HEK293 (cell line): ENCODE data around the gene FASLG.

ENCODE experiments used
- CTCF ChIA-PET: fragments of 350-600 bp; formaldehyde crosslinking; extraction: SDS; loops from one replicate; lab custom pipeline; 2021; ENCODE audit warnings: antibody characterized with exemption; lab: Yijun Ruan, JAX
- POLR2A ChIA-PET: fragments of 300-600 bp; formaldehyde crosslinking; extraction: SDS; loops from one replicate; lab custom pipeline; 2020; ENCODE audit warnings: antibody characterized with exemption, inconsistent platforms; lab: Yijun Ruan, JAX
- H3K27ac ChIP-seq: fragments of 200-500 bp; sonication (Bioruptor generic); 2 replicates; pipeline ENCODE4 v1.5.1; 2014; ENCODE audit warnings: low read depth, low read length, control low read depth, inconsistent platforms; ENCODE audit errors: extremely low read depth
- H3K36me3 ChIP-seq, 2 experiments: fragments of 200-500 bp in 1 of 2; sonication (Bioruptor generic) in 1 of 2; 1 replicate in 1 of 2; 2 replicates in 1 of 2; pipeline ENCODE4 v1.5.1; 2014 to 2017; ENCODE audit warnings: inconsistent platforms in 2 of 2, low read length in 2 of 2; ENCODE audit not compliant: control insufficient read depth in 2 of 2, insufficient read depth in 1 of 2
- H3K4me1 ChIP-seq: fragments of 200-500 bp; sonication (Bioruptor generic); 2 replicates; pipeline ENCODE4 v1.5.1; 2014; ENCODE audit warnings: mild to moderate bottlenecking, low read length, inconsistent platforms; ENCODE audit not compliant: control insufficient read depth, insufficient read depth
- H3K4me3 ChIP-seq: 2 replicates; pipeline ENCODE4 v1.5.1; 2011; ENCODE audit warnings: low read depth, mild to moderate bottlenecking, control low read depth, low read length, moderate library complexity
- H3K9me3 ChIP-seq: fragments of 200-500 bp; sonication (Bioruptor generic); 2 replicates; pipeline ENCODE4 v1.5.1; 2014; ENCODE audit warnings: low read depth, low read length, inconsistent platforms; ENCODE audit not compliant: control insufficient read depth, insufficient read depth
- BCL11B ChIP-seq: fragments of 450-650 bp; formaldehyde crosslinking; IDR thresholded peaks from 2 replicates; pipeline ENCODE4 v1.5.1; 2016; ENCODE audit warnings: low read depth, missing biosample characterization, missing genetic modification characterization
- HOXA7 ChIP-seq: sonication (generic); formaldehyde crosslinking; IDR thresholded peaks from 2 replicates; pipeline ENCODE4 v1.8.1; 2022; ENCODE audit warnings: missing genetic modification reagents, borderline replicate concordance
- MEIS1 ChIP-seq: sonication (generic); formaldehyde crosslinking; IDR thresholded peaks from 2 replicates; pipeline ENCODE4 v1.8.1; 2022; ENCODE audit warnings: missing genetic modification reagents, mild to moderate bottlenecking, borderline replicate concordance
- YY2 ChIP-seq: fragments of 450-650 bp; formaldehyde crosslinking; IDR thresholded peaks from 2 replicates; pipeline ENCODE4 v1.5.1; 2016; ENCODE audit warnings: missing biosample characterization, missing genetic modification characterization
- ZFP3 ChIP-seq: fragments of 450-650 bp; formaldehyde crosslinking; IDR thresholded peaks from 2 replicates; pipeline ENCODE4 v1.5.1; 2016; ENCODE audit warnings: low read depth, missing biosample characterization, missing genetic modification characterization
- ZFP37 ChIP-seq: fragments of 450-650 bp; formaldehyde crosslinking; IDR thresholded peaks from 2 replicates; pipeline ENCODE4 v1.5.1; 2016; ENCODE audit warnings: missing biosample characterization, missing genetic modification characterization
- ZIC2 ChIP-seq: fragments of 450-650 bp; formaldehyde crosslinking; IDR thresholded peaks from 2 replicates; pipeline ENCODE4 v1.5.1; 2016; ENCODE audit warnings: missing biosample characterization, missing genetic modification characterization
- ZNF138 ChIP-seq: fragments of 450-650 bp; formaldehyde crosslinking; IDR thresholded peaks from 2 replicates; pipeline ENCODE4 v1.5.1; 2016; ENCODE audit warnings: missing biosample characterization, missing genetic modification characterization, borderline replicate concordance
- ZNF155 ChIP-seq: fragments of 450-650 bp; formaldehyde crosslinking; IDR thresholded peaks from 2 replicates; pipeline ENCODE4 v1.5.1; 2016; ENCODE audit warnings: missing biosample characterization, missing genetic modification characterization
- ZNF2 ChIP-seq: fragments of 450-650 bp; formaldehyde crosslinking; IDR thresholded peaks from 2 replicates; pipeline ENCODE4 v1.5.1; 2016; ENCODE audit warnings: missing biosample characterization, missing genetic modification characterization
- ZNF302 ChIP-seq: fragments of 450-650 bp; formaldehyde crosslinking; IDR thresholded peaks from 2 replicates; pipeline ENCODE4 v1.5.1; 2016; ENCODE audit warnings: missing biosample characterization, missing genetic modification characterization, low read depth
- ZNF37A ChIP-seq: fragments of 450-650 bp; IDR thresholded peaks from 2 replicates; pipeline ENCODE4 v1.5.1; 2018; ENCODE audit warnings: missing biosample characterization, missing genetic modification characterization
- ZNF48 ChIP-seq: fragments of 450-650 bp; formaldehyde crosslinking; IDR thresholded peaks from 2 replicates; pipeline ENCODE4 v1.5.1; 2016; ENCODE audit warnings: missing biosample characterization, missing genetic modification characterization
- ZNF549 ChIP-seq: fragments of 450-650 bp; IDR thresholded peaks from 2 replicates; pipeline ENCODE4 v1.5.1; 2018; ENCODE audit warnings: missing biosample characterization, missing genetic modification characterization, mild to moderate bottlenecking, inconsistent platforms, moderate library complexity
- ZNF555 ChIP-seq: fragments of 450-650 bp; formaldehyde crosslinking; conservative IDR thresholded peaks from 2 replicates; pipeline ENCODE4 v1.5.1; 2017; ENCODE audit warnings: missing biosample characterization, mild to moderate bottlenecking, missing genetic modification characterization, inconsistent platforms
- ZNF561 ChIP-seq: fragments of 450-650 bp; IDR thresholded peaks from 2 replicates; pipeline ENCODE4 v1.5.1; 2018; ENCODE audit warnings: missing biosample characterization, missing genetic modification characterization, borderline replicate concordance
- ZNF629 ChIP-seq: fragments of 450-650 bp; formaldehyde crosslinking; IDR thresholded peaks from 2 replicates; pipeline ENCODE4 v1.5.1; 2017; ENCODE audit warnings: missing biosample characterization, missing genetic modification characterization
- ZNF785 ChIP-seq: fragments of 450-650 bp; formaldehyde crosslinking; IDR thresholded peaks from 2 replicates; pipeline ENCODE4 v1.5.1; 2016; ENCODE audit warnings: missing biosample characterization, missing genetic modification characterization
- TF ChIP-seq, protein P1 (sequence below): fragments of 450-650 bp; formaldehyde crosslinking; IDR thresholded peaks from 2 replicates; pipeline ENCODE4 v1.5.1; 2016; ENCODE audit warnings: missing biosample characterization, missing genetic modification characterization, low read depth
- TF ChIP-seq, protein P2 (sequence below): fragments of 450-650 bp; formaldehyde crosslinking; IDR thresholded peaks from 2 replicates; pipeline ENCODE4 v1.5.1; 2017; ENCODE audit warnings: missing biosample characterization, missing genetic modification characterization
- TF ChIP-seq, protein P3 (sequence below): fragments of 450-650 bp; formaldehyde crosslinking; IDR thresholded peaks from 2 replicates; pipeline ENCODE4 v1.5.1; 2016; ENCODE audit warnings: missing biosample characterization, missing genetic modification characterization
- TF ChIP-seq, protein P4 (sequence below): fragments of 450-650 bp; formaldehyde crosslinking; IDR thresholded peaks from 2 replicates; pipeline ENCODE4 v1.5.1; 2016; ENCODE audit warnings: missing biosample characterization, missing genetic modification characterization

FASLG gene

DNA sequence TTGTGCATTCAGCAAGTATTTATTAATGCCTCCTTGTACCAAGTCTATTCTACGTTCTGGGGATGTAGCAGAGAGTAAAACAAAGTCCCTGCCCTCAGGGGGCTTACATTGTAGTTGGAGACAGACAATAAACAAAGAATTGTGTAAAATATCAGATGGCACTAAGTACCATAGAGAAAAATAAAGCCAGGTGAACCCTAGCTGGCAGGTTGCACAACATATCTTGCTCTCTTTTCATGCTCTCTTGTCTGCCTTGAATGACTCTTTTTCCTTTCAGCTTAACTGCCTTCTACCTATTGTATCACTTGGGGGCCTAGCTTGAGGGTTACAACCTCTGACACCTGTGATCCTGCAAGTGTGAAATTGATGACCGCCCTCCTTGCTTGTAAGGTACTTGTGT lies 20.7 kb upstream of the FASLG start (continued):
- TF ChIP-seq, protein P1, sequence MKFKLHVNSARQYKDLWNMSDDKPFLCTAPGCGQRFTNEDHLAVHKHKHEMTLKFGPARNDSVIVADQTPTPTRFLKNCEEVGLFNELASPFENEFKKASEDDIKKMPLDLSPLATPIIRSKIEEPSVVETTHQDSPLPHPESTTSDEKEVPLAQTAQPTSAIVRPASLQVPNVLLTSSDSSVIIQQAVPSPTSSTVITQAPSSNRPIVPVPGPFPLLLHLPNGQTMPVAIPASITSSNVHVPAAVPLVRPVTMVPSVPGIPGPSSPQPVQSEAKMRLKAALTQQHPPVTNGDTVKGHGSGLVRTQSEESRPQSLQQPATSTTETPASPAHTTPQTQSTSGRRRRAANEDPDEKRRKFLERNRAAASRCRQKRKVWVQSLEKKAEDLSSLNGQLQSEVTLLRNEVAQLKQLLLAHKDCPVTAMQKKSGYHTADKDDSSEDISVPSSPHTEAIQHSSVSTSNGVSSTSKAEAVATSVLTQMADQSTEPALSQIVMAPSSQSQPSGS, result no peak
- no peak for TF ChIP-seq ZFP37 (tag by site-specific recombination)
- no peak for TF ChIP-seq ZNF48 (tag by site-specific recombination)
- TF ChIP-seq ZNF2 (tag by site-specific recombination), result no peak
- TF ChIP-seq ZIC2 (tag by site-specific recombination), result no peak
- TF ChIP-seq, protein P2, sequence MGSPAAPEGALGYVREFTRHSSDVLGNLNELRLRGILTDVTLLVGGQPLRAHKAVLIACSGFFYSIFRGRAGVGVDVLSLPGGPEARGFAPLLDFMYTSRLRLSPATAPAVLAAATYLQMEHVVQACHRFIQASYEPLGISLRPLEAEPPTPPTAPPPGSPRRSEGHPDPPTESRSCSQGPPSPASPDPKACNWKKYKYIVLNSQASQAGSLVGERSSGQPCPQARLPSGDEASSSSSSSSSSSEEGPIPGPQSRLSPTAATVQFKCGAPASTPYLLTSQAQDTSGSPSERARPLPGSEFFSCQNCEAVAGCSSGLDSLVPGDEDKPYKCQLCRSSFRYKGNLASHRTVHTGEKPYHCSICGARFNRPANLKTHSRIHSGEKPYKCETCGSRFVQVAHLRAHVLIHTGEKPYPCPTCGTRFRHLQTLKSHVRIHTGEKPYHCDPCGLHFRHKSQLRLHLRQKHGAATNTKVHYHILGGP (tag by site-specific recombination), result no peak
- TF ChIP-seq, protein P3, sequence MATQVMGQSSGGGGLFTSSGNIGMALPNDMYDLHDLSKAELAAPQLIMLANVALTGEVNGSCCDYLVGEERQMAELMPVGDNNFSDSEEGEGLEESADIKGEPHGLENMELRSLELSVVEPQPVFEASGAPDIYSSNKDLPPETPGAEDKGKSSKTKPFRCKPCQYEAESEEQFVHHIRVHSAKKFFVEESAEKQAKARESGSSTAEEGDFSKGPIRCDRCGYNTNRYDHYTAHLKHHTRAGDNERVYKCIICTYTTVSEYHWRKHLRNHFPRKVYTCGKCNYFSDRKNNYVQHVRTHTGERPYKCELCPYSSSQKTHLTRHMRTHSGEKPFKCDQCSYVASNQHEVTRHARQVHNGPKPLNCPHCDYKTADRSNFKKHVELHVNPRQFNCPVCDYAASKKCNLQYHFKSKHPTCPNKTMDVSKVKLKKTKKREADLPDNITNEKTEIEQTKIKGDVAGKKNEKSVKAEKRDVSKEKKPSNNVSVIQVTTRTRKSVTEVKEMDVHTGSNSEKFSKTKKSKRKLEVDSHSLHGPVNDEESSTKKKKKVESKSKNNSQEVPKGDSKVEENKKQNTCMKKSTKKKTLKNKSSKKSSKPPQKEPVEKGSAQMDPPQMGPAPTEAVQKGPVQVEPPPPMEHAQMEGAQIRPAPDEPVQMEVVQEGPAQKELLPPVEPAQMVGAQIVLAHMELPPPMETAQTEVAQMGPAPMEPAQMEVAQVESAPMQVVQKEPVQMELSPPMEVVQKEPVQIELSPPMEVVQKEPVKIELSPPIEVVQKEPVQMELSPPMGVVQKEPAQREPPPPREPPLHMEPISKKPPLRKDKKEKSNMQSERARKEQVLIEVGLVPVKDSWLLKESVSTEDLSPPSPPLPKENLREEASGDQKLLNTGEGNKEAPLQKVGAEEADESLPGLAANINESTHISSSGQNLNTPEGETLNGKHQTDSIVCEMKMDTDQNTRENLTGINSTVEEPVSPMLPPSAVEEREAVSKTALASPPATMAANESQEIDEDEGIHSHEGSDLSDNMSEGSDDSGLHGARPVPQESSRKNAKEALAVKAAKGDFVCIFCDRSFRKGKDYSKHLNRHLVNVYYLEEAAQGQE (tag by site-specific recombination), result no peak
- TF ChIP-seq BCL11B, result no peak
- TF ChIP-seq ZNF629 (tag by site-specific recombination), result no peak
- no peak for TF ChIP-seq ZNF37A (tag by site-specific recombination)
- TF ChIP-seq MEIS1 (CRISPR knock-in tag), result no peak
- TF ChIP-seq, all 188 proteins: peak for 0

DNA sequence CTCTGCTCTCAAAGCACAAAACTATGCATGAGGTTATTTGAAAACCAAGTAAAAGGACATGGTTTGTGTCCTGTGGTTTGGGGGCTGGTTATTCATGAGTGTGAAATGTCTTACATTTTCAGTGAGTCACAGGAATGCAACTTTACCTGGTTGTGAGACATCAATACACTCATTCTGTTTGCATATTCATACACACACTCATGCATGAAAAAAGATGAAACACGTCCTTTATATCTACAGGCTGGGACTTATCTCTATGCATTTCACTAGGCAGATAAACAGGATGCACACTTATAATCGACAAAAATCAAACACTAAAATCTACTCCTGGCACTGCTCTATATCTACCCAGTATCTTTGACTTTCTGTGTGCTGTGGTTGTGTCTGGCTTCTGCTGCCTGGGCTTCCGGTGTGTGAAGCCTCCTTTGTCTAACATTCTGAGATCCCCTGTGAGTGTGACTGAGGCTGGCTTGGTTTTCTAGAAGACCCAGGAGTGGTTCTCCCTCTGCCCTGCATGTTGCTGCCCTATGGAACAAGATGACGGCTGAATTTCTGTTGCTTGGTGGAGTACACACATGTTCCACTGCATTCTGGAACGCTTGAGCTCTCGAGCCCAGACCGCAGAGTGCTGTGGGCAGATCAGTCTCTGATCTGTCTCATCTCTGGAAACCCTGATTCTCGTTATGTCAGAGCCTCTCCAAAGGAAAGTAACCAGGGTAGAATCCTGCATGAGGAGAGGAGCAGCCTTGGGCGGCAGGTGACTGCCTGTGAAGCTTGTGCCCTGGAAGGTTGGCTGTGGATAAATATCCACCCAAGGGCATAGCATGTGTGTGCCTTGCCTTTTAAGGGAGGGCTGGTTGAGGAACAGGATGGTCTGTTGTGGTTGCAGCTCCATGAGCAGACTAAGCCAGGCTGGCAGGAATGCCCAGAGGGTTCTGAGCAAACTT lies 19.7 kb upstream of the FASLG start:
- H3K4me3 ChIP-seq, result no peak overlapping the region
- H3K4me1 ChIP-seq, result 0 out of 2 replicates have a peak, but pooled peaks cover 3% of the 10 kb centered on the region
- POLR2A ChIA-PET, result no interaction called here
- CTCF ChIA-PET, result interaction anchor here (0.5 to 0.6 kb wide), 2 partner anchors 49 to 135 kb away, joined by 3 to 4 read pairs; no protein-coding TSS in a partner anchor
- no peaks in the 10 kb centered on the region for H3K36me3 ChIP-seq
- no peak overlapping the region for H3K27ac ChIP-seq
- no peak for TF ChIP-seq ZNF785 (tag by site-specific recombination)
- no peaks in the 10 kb centered on the region for H3K9me3 ChIP-seq

DNA sequence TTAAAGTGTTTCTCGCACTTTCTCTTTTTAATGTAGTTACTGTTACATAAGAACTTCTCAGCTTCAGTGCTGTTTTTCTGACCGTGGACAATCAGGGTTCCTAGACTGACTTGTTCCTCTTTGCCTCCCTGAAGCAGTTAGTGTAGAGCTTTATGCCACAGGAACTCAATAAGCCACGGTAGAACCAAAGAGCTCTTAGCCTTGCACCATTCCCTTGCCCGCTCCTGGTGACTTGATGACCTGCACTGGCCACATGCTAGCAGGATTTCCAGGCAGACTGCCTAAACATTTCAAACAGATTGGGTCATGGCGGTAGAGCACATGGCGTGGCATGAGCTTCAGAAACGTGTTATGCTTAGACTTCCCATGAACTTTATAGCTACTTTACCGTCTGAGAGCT lies 18.8 kb upstream of the FASLG start:
- ChIA-PET POLR2A (no interaction called here), CTCF (no interaction called here)
- no peaks in the 10 kb centered on the region for H3K36me3 ChIP-seq
- H3K27ac ChIP-seq, result no peak overlapping the region
- H3K4me1 ChIP-seq, result 0 out of 2 replicates have a peak, but pooled peaks cover 3% of the 10 kb centered on the region
- H3K4me3 ChIP-seq, result no peak overlapping the region
- no peaks in the 10 kb centered on the region for H3K9me3 ChIP-seq
- no peak for TF ChIP-seq ZNF302
- TF ChIP-seq ZIC2 (tag by site-specific recombination), result no peak
- TF ChIP-seq YY2 (tag by site-specific recombination), result no peak
- TF ChIP-seq ZNF549 (tag by site-specific recombination), result no peak
- TF ChIP-seq ZNF37A (tag by site-specific recombination), result no peak
- no peak for TF ChIP-seq ZNF155
- TF ChIP-seq ZNF561, result no peak
- no peak for TF ChIP-seq ZNF138 (tag by site-specific recombination)
- TF ChIP-seq ZFP3 (tag by site-specific recombination), result no peak
- no peak for TF ChIP-seq ZNF555
- TF ChIP-seq, protein P4, sequence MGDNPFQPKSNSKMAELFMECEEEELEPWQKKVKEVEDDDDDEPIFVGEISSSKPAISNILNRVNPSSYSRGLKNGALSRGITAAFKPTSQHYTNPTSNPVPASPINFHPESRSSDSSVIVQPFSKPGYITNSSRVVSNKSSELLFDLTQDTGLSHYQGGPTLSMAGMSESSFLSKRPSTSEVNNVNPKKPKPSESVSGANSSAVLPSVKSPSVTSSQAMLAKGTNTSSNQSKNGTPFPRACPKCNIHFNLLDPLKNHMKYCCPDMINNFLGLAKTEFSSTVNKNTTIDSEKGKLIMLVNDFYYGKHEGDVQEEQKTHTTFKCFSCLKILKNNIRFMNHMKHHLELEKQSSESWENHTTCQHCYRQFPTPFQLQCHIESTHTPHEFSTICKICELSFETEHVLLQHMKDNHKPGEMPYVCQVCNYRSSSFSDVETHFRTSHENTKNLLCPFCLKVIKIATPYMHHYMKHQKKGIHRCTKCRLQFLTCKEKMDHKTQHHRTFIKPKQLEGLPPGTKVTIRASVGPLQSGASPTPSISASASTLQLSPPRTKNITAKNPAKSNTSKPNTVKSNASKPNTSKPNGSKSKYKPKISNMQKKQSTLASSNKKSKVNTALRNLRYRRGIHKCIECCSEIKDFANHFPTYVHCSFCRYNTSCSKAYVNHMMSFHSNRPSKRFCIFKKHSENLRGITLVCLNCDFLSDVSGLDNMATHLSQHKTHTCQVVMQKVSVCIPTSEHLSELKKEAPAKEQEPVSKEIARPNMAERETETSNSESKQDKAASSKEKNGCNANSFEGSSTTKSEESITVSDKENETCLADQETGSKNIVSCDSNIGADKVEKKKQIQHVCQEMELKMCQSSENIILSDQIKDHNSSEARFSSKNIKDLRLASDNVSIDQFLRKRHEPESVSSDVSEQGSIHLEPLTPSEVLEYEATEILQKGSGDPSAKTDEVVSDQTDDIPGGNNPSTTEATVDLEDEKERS (tag by site-specific recombination), result no peak
- no peak for TF ChIP-seq HOXA7 (CRISPR knock-in tag)
